GM18498 (cell line): Measurements from ENCODE around the gene MTMR3.
"Not testable (repeated sequence)": the region's sequence is repeated elsewhere in the genome, so short reads cannot be mapped to it uniquely, and the experiment has no call there.

Experiments used
- ATAC-seq: cut with Tn5 transposase; IDR thresholded peaks from one replicate; pipeline ENCODE4 v1.9.1; 2021; ENCODE audit warnings: mild to moderate bottlenecking, moderate library complexity; ENCODE audit not compliant: unreplicated experiment

Gene MTMR3

GRCh38 chr22:30044881-30045493, 162.0 kb downstream of the MTMR3 start:
- ATAC-seq: no peak

DNA sequence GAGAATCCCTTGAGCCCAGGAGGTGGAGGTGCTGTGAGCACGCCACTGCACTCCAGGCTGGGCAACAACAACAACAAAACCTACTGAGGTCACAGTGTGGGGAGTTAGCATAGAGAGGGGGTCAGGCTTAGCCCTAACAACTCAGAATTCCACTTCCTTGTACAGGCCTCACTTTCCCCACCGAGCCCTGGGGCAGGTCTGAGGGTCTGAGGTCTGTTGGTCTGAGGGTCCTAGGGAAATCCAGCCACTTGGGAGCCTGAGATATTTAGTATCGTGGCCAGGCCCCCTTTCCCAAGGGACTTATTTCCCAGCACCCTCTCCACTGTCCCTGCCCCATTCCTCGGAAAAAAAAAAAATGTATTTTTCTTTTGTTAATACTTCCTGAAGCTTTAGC, 162.5 kb downstream of the MTMR3 start:
- no peak for ATAC-seq

GRCh38 chr22:30045901-30046715, 163.1 kb downstream of the MTMR3 start:
- no peak for ATAC-seq

DNA sequence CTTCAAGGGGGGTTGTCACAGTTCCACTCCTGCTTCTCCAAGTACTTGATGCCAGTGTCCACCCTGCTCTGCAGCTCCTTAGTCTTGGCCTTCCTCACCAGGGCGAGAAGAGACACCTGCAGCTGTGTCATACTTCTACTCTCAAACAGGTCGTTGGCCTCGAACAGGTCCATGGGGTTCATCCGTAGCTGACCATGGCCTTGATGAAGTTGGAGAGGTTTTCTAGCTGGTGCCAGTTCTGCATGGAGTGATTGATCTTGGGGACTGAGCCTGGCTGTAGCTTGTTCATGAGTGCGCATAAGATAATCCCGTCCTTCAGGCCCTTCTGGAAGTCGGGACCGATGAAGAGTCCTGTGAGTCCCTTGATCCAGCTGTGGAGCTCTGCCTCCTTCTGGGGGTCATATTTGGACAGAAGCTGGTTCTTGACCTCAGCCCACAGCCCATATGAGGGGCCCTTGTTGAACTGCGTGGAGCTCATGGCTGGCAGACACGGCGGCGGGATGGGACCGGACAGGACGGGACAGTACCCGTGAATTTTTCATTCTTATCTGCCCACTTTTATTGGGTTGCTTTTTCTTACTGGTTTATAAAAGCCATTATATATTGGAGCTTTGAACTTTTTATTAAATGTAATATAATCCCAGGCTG, 163.9 kb downstream of the MTMR3 start:
- no peak for ATAC-seq

DNA sequence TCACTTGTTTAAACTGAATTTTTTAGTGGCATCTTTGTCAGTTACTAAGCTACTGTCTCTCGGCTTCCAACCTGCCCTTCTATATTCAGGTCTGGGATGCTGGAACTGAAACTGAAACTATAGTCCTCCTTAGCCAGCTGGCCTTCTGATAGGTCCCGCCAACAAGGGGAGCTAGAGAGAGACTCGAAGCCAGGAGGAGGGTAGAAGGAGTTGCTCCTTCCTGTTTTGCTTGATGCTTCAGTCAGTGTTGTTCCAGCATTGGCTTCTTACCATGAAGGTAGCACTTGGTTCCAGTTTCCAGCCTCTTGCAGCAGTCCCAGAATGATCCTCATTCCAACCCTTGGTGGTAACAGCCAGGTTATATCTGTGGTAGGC, 164.4 kb downstream of the MTMR3 start:
- ATAC-seq: no peak

- ATAC-seq: no peak
These were observed 165.7 kb downstream of the MTMR3 start for GRCh38 chr22:30048681-30049080.

GRCh38 chr22:30054067-30054763, 171.2 kb downstream of the MTMR3 start:
- ATAC-seq: no peak

GRCh38 chr22:30054764-30055069, 171.7 kb downstream of the MTMR3 start:
- no peak for ATAC-seq

DNA sequence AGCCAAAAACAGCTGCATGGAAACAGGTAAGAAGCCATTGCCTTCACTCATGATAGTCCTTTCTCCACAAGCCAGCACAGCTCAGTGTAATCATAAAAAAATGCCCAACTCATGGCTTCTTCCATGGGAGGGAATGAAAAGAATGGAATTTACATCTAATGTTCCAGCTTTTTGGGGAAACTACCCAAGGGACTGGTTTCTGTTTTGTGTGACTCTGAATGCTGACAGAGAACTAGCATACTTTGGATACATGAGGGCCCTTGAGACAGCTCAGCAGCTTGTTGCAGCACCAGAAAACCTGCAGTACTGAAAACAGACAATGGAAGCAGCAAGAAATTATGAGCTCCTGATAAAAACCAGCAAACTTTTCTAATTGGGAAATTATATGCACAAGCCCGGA, 173.0 kb downstream of the MTMR3 start:
- no peak for ATAC-seq

DNA sequence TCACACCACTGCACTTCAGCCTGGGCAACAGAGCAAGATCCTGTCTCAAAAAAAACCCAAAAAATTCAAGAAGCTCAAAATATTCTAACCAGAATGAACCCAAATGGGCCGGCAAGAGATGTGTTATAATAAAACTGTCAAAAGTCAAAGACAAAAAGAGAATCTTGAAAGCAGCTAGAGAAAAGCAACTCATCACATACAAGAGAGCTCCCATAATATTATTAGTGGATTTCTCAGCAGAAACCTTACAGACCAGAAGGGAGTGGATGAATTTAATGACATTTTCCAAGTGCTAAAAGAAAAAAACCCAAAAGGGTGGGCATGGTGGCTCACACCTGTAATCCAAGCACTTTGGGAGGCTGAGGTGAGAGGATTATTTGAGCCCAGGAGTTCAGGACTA, 174.4 kb downstream of the MTMR3 start:
- no peak for ATAC-seq

DNA sequence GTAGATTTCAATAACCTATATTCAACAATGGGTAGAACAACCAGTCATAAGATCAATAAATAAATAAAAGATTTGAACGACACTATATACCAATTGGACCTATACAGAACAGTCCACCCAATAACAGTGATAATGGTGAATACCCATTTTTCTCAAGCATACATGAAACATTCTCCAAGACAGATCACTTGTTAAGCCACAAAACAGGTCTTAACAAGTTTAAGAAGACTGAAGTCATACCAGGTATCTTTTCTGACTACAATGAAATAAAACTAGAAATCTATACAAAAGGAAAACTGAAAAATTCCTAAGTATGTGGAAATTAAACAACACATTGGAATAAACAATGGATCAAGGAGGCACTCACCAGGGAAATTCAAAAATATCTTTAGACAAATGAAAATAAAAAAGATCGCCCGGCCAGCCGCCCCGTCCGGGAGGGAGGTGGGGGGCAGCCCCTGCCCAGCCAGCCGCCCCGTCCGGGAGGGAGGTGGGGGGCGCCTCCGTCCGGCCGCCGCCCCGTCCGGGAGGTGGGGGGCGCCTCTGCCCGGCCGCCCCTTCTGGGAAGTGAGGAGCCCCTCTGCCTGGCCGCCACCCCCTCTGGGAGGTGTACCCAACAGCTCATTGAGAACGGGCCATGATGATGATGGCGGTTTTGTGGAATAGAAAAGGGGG, 176.5 kb downstream of the MTMR3 start:
- not testable (repeated sequence) for ATAC-seq

DNA sequence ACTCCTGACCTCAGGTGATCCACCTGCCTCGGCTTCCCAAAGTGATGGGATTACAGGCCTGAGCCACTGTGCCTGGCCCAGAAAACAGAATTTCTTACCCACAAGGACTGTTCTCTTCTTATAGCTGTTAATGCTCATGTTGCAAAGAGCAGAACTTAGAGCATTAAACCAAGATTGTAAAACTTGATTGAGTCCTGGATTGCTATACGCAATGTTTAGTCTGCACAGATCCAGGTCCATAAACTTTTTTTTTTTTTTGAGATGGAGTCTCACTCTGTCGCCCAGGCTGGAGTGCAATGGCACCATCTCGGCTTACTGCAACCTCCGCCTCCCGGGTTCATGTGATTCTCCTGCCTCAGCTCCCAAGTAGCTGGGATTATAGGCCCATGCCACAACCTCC, 178.1 kb downstream of the MTMR3 start:
- not testable (repeated sequence) for ATAC-seq

DNA sequence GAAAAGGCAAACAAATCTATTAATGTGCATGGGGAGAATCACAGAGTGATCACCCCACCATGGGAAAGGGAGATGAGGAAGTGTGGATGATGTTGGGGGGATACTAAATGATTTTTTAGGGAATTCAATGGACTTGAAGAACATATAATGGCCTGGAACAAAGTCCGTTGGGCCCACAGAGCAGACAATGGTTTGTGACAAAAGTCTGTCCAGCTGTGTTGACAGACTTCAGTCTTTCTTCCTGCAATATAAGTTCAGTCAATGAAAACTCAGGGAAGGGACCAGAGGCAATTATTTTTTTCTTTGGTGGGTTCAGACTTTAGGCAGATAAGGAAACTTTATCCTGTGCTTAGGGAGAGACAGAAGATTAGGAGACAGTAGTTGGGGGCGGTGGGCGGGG, 179.3 kb downstream of the MTMR3 start:
- no peak for ATAC-seq

DNA sequence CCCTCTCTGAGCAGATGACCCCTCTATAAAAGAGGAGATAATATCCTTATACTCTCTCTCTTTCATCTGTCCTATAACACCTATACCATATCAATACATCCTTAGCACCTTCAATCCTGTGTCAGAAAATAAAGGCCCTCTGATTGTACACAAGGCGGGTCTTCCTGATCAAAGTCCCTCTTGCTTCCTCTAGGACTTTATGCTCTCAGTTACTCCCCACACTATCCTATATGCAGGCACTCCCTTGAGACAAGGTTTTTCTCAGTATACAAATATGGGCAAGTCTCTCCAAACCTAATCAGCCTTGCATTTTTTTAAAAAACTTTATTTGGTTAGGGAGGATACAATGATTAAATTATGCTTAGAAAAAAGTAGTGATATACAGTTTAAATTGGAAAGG, 180.0 kb downstream of the MTMR3 start:
- no peak for ATAC-seq

DNA sequence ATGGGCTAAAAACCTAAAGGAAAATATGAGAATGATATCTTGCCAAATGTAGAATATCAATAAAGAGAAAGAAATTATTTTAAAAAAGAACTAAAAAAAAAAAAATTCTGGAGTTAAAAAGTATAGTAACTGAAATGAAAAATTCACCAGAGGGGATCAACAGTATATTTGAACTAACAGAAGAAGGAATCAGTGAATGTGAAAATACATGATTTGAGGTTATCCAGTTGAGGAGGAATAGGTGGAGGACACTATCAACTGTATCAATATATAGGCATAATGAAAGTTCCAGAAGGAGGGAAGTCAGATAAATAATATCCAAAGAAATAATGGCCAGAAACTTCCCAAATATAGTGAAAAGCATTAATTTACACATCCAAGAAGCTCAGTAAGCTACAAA, 181.2 kb downstream of the MTMR3 start:
- ATAC-seq: no peak

GRCh38 chr22:30073743-30074142, 190.8 kb downstream of the MTMR3 start:
- no peak for ATAC-seq

DNA sequence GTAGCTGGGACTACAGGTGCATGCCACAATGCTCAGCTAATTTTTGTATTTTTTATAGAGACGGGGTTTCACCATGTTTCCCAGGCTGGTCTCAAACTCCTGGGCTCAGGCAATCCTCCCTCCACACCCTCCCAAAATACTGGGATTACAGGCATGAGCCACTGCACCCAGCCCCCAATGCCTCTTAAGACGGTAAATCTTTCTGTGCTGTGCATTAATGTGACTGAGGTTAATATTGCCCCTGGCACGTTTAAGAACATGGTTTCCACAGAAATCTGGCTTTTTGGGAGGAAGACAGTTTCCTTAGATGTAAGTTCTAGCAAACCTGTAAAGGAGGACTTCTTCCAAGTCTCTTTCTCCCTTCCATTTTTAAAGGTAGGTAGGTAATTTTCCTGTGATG, 191.2 kb downstream of the MTMR3 start:
- ATAC-seq: no peak

GRCh38 chr22:30074994-30075393, 192.0 kb downstream of the MTMR3 start:
- no peak for ATAC-seq

GRCh38 chr22:30077279-30077880, 194.4 kb downstream of the MTMR3 start:
- ATAC-seq: no peak

GRCh38 chr22:30078320-30079311, 195.6 kb downstream of the MTMR3 start:
- no peak for ATAC-seq
